Measurements from ENCODE around the gene FXYD5. TPM values are rescaled to one million over a fixed set of nuclear protein-coding genes. Genes with fewer than 3 reads are reported as not detected.

Gene FXYD5
- total and polyA plus RNA-seq, 9 of the 15 experiments (the other 6 are each of a cell fraction or from before 2014, with no cell fraction given), result 104 to 537 (median 174) TPM

DNA sequence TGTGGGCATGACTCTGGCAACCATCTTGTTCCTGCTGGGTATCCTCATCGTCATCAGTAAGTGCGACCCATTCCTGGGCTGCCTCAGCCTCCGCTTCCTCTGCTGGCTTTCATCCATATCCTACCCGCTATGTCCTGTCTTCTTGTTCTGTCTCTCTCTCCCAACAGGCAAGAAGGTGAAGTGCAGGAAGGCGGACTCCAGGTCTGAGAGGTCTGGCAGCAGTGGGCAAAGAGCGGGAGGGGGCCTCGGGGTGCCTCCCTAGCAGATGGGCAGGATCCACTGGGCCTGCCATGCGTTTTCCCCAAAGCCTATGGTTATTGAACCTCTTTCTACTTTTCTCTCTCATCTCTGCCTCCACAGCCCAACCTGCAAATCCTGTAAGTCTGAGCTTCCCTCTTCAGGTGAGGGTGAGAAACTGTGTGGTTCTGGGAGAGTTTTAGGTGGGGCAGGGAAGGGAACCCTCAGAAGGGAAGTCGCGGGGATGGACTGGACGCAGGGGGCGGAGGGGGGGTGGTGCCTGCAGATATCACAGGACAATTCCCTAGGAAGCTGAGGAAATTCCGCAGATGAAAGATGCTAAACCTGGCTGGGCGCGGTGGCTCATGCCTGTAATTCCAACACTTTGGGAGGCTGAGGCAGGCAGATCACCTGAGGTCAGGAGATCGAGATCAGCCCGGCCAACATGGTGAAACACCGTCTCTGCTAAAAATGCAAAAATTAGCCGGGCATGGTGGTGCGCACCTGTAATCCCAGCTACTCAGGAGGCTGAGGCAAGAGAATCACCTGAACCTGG, 3.1 kb upstream of the FXYD5 start:
- no peak for DNase-seq (ENCODE audit: extremely low read depth in 1 of 4, low spot score in 3 of 4)
- ATAC-seq, result no peak
- H3K9me1 ChIP-seq (ENCODE audit: control insufficient read depth, insufficient read depth, low read length), result no peaks in the 10 kb centered on the region
- intact Hi-C loops (cut with micrococcal nuclease), result loop anchor here (5.0 kb wide), 2 partner anchors 56 to 96 kb away; partner anchors contain the start of gene LSR
- peaks cover 13 to 37% of the 10 kb centered on the region in 2 experiments; a peak in 4 of 5 replicates for H3K4me1 ChIP-seq (replicated peaks in 1 of 2; ENCODE audit: control insufficient read depth in 2 of 2, insufficient read depth in 2 of 2, low read length in 2 of 2)
- peaks cover 33% of the 10 kb centered on the region for H3K79me2 ChIP-seq (ENCODE audit: control insufficient read depth, insufficient read depth, low read length)
- no peak overlapping the region for H3K4me3 ChIP-seq
- peaks cover 19% of the 10 kb centered on the region; the same call in 2 of the 3 replicates for H3K36me3 ChIP-seq (ENCODE audit: control insufficient read depth, insufficient read depth, low read length)
- no peak for FAIRE-seq
- H3K9ac ChIP-seq (ENCODE audit: insufficient read depth in 1 of 2, low read depth in 2 of 2, low read length in 2 of 2), result peak overlapping the region in 1 of 2 experiments; percentile 15; a peak in 1 of 4 replicates
- no peak overlapping the region for H3K27ac ChIP-seq (ENCODE audit: extremely low read depth, low read depth, low read length)
- TF ChIP-seq ZNF175 (CRISPR knock-in tag; IDR thresholded peaks at IDR 0.05; ENCODE audit: low read depth) (no peak), YY1 (IDR thresholded peaks at IDR 0.05; ENCODE audit: borderline replicate concordance in 1 of 3, control insufficient read depth in 1 of 3, extremely low read depth in 1 of 3, insufficient read depth in 3 of 3, insufficient read length in 1 of 3, insufficient replicate concordance in 2 of 3, low read depth in 1 of 3, low read length in 2 of 3) (no peak), KDM5B (IDR thresholded peaks at IDR 0.05; ENCODE audit: insufficient replicate concordance, low read depth, low read length) (no peak), NFIC (IDR thresholded peaks at IDR 0.05) (peak; percentile 34; the same call in 1 of the 2 replicates), FOS (IDR thresholded peaks at IDR 0.05; ENCODE audit: extremely low read depth, insufficient read length) (no peak)
- TF ChIP-seq, protein P1, sequence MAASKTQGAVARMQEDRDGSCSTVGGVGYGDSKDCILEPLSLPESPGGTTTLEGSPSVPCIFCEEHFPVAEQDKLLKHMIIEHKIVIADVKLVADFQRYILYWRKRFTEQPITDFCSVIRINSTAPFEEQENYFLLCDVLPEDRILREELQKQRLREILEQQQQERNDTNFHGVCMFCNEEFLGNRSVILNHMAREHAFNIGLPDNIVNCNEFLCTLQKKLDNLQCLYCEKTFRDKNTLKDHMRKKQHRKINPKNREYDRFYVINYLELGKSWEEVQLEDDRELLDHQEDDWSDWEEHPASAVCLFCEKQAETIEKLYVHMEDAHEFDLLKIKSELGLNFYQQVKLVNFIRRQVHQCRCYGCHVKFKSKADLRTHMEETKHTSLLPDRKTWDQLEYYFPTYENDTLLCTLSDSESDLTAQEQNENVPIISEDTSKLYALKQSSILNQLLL (CRISPR knock-in tag; IDR thresholded peaks at IDR 0.05; ENCODE audit: borderline replicate concordance), result no peak
- TF ChIP-seq, protein P2, sequence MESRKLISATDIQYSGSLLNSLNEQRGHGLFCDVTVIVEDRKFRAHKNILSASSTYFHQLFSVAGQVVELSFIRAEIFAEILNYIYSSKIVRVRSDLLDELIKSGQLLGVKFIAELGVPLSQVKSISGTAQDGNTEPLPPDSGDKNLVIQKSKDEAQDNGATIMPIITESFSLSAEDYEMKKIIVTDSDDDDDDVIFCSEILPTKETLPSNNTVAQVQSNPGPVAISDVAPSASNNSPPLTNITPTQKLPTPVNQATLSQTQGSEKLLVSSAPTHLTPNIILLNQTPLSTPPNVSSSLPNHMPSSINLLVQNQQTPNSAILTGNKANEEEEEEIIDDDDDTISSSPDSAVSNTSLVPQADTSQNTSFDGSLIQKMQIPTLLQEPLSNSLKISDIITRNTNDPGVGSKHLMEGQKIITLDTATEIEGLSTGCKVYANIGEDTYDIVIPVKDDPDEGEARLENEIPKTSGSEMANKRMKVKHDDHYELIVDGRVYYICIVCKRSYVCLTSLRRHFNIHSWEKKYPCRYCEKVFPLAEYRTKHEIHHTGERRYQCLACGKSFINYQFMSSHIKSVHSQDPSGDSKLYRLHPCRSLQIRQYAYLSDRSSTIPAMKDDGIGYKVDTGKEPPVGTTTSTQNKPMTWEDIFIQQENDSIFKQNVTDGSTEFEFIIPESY (CRISPR knock-in tag; IDR thresholded peaks at IDR 0.05), result peak; percentile 97
- WGBS (ENCODE audit: insufficient coverage, low coverage, missing lambda C conversion rate), result 95% methylated on average over 17 of the region's 20 CpGs
- in situ Hi-C loops (cut with MboI), result no loop called here
- BruUV-seq (replicated peaks), result no TSS peak
- no peak overlapping the region for H3K4me2 ChIP-seq (ENCODE audit: insufficient read depth, low read length)
- H2AFZ ChIP-seq (ENCODE audit: low read depth, low read length), result no peak overlapping the region
- no peaks in the 10 kb centered on the region for H3K27me3 ChIP-seq (ENCODE audit: control insufficient read depth in 2 of 2, insufficient read depth in 2 of 2, low read length in 2 of 2)
- no peaks in the 10 kb centered on the region for H4K20me1 ChIP-seq (replicated peaks; ENCODE audit: control insufficient read depth, insufficient read depth, low read length)
- H3K9me3 ChIP-seq (replicated peaks; ENCODE audit: control insufficient read depth, insufficient read depth, low read depth, low read length), result no peaks in the 10 kb centered on the region
- CTCF ChIA-PET (ENCODE audit: low intra/inter-chr PET ratio), result interaction anchor here (0.6 kb wide), 1 partner anchor 96 kb away, joined by 3 read pairs; no protein-coding TSS in a partner anchor
- POLR2A ChIA-PET, result interaction anchor here (1.5 kb wide), 1 partner anchor 10 kb away, joined by 7 read pairs; no protein-coding TSS in a partner anchor
